ENCODE data around the gene ECHS1.
"Not testable (repeated sequence)": the region's sequence is repeated elsewhere in the genome, so short reads cannot be mapped to it uniquely, and the experiment has no call there.

The ECHS1 gene

DNA sequence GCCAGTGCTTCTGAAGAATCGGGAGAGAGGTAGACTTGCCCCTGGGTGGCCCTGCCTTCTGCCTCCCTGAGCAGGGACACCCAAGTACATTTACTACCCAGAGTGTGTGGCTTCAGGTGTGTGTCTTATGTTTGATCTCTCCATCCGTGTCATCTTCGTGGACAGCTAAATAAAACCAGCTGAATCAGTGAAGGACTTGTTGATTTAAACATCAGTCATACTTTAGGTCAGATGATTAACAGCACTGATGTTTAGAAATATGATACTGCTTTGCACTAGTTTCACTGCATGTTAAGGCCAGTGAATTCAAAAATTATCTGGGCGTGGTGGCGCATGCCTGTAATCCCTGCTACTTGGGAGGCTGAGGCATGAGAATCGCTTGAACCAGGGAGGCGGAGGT is 24.8 kb upstream of the ECHS1 start:
- no peak for DNase-seq

DNA sequence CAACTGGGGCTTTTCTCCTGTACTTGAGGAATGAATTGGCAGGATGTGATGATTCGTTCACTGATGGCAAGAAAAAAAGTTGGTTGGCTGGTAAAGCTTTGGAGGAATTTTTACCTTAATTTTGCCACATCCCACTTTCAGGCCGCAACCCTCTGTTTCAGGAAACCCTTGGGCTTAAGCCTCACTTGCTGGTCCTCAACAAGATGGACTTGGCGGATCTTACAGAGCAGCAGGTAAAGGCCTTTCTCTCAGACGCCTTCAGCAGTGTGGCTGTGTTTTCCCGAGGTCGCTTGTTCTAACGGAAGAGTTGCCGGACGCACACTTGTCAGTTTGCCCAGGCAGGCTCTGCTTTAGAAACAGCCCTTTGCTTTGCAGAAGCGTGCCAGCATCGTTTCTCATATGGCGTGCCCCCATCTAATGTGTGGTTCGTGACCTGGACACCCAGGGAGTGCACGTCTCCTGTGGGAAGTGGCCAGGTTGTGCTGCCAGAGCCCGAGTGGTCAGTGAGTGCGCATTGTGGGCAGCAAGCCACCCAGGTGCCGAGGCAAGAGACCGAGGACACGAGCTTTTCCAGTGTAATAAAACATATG is 23.0 kb upstream of the ECHS1 start:
- DNase-seq = no peak

DNA sequence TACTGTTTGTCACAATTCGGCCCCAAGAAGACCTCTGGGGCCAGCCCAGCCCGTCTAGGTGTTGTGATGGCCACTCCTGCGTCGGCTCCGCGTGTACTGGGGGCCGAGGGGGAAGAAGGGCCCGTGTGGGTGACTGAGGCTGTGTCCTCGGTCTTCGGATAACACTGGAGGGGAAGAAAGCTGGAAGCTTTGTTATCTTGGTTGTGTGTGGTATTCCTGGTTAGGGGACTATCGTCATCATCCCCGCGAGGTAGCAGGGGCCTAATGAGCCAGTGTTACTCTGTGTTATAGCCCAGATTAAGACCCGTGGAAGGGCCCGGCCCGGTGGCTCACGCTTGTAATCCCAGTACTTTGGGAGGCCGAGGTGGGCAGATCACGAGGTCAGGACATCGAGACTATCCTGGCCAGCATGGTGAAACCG is 21.7 kb upstream of the ECHS1 start:
- no peak for DNase-seq

DNA sequence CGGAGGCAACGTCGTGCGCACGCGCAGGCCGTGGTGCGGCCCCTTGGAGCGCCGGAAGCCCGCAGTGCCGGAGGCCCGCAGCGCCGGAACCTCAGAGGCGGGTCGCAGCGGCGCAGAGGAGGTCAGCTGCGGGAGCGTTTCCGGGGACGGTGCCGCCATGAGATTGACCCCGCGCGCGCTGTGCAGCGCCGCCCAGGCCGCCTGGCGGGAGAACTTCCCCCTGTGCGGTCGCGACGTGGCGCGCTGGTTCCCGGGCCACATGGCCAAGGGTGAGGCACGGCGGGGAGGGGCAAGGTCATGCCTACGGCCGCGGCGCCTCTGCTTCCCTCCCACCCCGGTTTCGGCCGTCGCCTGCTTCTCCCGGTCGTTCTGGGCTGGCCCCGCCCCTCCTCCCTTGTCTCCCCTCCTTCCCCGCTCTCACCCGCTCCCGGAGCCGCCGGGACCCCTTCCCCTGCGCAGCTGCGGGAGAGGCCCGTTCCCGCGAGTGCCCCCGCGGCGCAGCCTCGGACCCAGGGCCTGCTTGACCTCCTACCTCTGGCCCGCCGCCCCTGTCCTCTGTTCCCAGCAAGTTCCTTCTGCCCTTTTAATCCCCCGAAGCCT is 21.0 kb upstream of the ECHS1 start, which contains the start of gene MTG1:
MTG1 (plus strand) TSS at position 94 of the 600 bp plus-strand sequence; CDS start at position 158, 64 bp downstream.
- peak; percentile 96 for DNase-seq

DNA sequence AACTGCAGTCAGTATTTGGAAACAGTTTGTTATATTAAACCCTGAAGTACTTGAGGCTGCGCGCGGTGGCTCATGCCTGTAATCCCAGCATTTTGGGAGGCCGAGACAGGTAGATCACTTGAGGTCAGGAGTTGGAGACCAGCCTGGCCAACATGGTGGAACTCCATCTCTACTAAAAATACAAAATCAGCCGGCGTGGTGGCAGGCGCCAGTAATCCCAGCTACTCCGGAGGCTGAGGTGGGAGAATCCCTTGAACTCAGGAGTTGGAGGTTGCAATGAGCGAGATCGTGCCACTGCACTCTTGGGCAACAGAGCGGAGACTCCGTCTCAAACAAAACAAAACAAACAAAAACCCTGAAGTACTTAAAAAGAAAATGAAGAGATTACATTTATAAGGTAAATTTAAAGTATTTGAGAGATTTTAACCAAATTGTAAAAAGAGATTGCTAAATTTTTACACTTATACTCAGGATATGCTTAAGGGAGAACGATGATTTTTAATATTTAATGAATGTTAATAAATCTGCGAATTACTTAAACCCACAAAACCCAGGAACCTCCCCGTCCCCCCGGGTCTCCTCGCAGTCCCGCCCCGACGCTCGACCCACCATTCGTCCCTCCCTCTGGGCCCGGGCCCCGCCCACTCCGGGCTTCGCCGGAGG is 20.4 kb upstream of the ECHS1 start:
- no peak for DNase-seq

DNA sequence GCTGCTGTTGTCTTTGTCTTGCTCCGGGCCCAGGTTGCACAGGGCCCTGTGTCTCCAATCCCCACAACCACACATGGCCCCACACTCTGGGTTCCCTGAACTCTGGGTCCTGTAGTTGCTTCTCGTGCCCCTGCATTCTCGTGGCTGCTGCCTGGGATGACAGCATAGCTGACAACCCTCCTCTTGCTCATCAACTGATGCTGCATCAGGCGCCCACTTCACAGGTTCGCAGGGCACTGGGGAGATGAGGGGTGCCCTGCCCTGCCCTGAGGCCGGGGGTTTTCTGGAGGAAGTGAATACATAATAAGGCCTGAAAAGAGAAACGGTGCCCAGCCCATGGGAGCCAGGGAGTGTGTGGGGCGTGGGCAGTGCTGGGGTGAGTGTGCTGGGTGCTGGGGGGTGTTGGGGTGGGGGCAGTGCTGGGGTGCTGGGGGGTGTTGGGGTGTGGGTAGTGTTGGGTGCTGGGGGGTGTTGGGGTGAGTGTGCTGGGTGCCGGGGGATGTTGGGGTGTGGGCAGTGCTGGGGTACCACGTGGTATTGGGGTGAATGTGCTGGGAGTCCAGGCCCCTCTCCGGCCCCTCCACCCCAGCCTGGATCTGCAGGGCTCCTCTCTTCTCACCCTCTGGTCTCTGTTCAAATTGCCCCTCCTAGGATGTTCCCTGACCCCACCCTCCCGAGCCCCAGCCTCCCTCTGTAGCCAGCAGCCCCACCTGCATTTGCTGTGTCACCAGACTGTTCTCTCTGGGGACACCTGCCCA is 18.8 kb upstream of the ECHS1 start:
- no peak for DNase-seq

DNA sequence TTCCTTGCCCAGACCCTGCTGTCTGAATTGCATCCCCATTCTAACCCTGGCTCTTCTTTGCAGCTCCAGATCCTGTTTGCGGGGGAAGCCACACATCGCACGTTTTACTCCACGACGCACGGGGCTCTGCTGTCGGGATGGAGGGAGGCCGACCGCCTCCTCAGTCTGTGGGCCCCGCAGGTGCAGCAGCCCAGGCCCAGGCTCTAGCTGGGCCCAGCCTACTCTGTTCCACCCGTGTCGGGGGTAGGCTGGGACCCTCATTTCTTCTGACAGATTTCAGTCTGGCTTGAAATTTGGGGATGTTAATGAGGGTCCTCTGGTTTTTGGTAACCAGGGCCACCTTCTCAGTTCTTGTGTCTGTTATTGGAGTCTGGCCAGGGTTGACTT is 18.1 kb upstream of the ECHS1 start:
- no peak for DNase-seq

DNA sequence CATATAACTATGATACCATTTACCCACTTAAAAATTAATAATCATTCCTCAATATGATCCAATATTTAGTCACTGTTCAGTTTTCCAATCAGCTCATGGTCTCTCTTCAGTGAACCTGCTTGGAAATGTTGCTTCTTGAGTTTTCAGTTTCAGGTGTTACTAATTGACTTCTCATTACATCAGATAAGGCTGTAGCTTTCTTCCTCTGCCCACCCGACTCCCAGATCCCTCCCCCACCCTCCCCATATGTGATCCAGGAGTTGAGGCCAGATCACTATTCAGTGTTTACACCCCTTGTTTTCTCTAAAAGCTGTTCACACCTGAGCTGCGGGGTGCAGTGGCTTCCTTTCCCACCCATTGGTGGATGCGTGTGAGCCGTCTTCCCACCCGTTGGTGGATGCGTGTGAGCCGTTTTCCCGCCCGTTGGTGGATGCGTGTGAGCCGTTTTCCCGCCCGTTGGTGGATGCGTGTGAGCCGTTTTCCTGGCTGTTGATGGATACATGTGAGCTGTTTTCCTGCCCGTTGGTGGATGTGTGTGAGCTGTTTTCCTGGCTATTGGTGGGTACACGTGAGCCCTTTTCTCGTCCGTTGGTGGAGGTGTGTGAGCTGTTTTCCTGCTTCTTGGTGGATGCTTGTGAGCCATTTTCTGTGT is 17.6 kb upstream of the ECHS1 start:
- no peak for DNase-seq

DNA sequence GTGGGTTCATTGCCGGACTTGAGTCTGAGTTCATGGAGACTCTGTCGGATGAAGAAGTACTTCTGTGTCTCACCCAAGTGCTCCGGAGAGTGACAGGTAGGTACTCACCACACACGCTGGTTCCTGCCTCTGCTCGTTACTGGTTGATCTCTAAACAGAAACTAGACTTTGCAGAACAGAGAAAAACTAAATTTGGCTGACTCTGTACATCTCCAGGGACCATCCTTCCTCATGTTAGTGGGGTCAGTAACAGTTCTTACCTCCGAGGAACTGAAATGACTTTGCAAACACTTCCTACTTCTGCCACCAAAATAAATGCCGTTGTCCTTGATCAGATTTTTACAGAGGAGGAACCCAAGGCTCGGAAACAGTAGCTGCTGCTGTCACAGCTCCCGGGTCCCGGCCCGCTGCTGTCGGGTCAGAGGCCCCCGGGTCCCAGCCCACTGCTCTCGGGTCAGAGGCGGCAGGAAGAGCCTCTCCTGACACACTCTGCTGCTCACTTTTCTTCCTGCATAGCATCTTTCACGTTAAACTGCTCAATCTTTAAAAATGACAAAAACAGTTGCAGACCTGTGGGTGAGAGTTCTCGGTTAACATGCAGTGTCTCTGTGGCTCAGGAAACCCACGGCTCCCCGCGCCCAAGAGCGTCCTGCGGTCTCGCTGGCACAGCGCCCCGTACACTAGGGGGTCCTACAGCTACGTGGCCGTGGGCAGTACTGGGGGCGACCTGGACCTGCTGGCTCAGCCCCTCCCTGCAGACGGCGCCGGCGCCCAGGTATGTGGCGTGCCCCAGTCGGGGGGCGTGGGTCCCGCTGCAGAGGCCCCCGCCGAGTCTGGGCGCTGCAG is 16.0 kb upstream of the ECHS1 start:
- no peak for DNase-seq

DNA sequence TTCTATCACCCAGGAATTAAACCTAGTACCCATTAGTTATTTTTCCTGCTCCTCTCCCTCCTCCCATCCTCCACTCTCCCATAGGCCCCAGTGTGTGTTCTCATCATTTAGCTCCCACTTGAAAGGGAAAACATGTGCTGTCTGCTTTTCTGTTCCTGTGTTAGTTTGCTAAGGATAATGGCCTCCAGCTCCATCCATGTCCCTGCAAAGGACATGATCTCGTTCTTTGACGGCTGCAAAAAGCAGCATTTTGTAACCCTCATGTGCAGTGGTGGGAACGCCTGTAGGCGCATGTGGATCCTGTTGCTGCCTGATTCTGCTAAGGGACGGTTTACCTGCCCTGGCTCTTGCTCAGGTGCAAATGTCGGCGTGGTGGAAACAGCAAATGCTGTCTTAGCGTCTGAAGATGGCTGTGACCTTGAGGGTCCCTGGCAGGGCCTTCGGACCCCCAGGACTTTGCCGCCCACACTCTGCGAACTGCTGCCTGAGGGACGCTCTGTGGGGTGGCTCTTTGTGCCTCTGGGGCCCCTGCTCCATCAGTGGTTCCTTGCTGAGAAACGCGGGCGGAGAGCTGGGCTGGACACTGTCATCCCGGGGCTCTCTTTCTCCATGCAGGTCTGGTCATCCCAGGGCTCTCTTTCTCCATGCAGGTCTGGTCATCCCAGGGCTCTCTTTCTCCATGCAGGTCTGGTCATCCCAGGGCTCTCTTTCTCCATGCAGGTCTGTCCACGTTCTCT is 15.2 kb upstream of the ECHS1 start:
- DNase-seq = no peak

DNA sequence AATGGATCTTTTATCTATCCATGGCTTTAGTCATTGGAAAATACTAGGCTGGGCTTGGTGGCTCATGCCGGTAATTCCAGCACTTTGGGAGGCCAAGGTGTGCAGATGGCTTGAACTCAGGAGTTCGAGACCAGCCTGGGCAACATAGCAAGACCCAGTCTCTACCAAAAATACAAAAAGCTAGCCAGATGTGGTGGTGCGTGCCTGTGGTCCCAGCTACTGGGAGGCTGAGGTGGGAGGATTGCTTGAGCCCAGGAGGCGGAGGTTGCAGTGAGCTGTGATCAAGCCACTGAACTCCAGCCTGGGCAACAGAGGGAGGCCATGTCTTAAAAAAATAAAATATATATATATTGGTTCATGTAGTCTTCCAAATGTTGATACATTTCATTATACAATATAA is 13.8 kb upstream of the ECHS1 start:
- DNase-seq = not testable (repeated sequence)

DNA sequence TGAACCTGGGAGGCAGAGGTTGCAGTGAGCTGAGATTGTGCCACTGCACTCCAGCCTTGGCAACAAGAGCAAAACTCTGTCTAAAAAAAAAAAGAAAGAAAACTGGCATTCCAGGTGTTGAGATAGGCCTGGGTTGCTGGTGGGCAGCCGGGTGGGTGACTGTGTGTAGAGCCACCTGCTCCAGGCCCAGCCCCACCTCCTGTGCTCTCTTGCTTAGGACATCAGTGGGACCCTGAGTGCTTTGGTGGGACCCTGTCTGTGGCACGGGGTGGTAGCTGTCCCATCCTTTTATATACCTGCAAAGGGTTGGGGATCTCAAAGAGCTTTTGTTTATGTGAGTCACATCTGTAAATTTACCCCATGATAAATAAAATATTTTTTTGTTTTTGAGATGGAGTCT is 12.1 kb upstream of the ECHS1 start:
- DNase-seq = no peak

DNA sequence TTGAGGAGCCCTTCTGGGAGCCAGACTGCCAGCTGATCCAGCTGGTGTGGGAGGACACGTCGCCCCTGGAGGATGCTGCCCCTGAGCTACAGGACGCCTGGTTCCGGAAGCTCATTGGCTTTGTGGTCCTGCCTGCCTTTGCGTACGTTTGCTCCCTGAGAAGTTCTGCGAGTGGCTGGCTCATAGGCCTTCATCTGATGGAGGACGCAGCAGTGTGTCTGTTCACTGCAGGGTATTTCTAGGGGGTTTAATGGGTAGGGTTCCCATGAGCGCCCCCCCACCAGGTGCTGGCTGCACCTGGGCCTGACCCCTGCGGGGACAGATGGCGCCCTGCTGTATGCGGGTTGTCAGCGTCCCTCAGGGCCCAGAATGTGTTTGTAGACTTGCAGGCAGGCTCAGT is 10.9 kb upstream of the ECHS1 start:
- no peak for DNase-seq

DNA sequence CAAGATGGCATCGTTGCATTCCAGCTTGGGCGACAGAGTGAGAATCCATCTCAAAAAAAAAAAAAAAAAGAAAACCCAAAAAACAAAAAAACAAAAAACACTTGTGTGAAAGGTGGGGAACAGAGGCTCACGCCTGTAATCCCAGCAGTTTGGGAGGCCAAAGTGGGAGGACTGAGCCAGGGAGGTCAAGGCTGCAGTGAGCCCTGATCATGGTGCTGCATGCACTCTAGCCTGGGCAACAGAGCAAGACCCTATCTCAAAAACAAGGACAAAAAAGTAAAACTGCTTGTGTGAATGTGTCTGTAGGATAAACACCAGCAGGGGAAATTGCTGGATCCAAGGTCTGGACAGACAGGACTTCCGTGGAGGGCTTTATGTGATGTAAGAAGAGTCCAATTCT is 10.4 kb upstream of the ECHS1 start:
- DNase-seq = no peak

DNA sequence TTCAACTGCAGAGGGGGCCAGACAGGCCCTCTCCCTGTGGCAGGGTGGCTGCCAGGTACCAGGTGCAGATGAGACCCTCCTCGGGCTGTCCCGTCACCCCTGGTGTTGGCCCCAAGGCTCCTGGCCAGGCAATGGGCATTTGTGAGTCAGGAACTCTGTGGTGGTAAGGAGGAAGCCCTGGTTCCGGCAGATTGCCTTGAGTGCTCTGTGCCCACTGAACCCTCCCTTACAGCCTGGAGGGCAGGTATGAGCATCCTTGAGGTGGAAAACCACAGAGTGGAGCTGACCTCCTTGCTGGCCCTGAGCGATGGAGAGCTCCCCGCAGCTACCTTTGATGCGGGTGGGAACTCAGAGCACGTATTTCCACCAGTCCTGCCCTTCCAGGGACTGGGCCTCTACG is 7.9 kb upstream of the ECHS1 start:
- no peak for DNase-seq

DNA sequence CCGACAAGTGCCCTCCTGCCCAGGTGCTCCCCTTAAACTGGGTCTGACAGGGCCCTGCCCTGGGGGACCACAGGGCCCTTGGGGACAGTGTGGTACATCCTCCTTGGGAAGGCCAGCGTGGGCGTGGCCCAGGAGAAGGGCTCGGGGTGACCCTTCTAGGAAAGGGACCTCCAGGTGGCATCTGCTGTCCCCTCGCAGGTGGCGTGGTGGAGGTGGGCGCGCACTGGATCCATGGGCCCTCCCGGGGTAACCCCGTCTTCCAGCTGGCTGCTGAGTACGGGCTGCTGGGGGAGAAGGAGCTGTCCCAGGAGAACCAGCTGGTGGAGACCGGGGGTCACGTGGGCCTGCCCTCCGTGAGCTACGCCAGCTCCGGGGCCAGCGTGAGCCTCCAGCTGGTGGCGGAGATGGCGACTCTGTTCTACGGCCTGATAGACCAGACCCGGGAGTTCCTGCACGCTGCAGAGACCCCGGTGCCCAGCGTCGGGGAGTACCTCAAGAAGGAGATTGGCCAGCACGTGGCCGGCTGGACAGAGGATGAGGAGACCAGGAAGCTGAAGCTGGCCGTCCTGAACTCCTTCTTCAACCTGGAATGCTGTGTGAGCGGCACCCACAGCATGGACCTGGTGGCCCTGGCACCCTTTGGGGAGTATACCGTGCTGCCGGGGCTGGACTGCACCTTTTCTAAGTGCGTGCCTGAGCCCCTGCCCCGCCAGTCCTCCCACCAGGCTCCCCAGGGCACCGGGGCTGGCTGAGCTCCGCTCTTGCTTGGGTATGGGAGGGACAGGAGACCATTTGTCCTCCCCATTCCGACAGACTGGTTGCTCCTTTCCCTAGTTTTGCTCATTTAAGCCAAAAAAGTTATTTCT is 6.9 kb upstream of the ECHS1 start:
- no peak for DNase-seq

DNA sequence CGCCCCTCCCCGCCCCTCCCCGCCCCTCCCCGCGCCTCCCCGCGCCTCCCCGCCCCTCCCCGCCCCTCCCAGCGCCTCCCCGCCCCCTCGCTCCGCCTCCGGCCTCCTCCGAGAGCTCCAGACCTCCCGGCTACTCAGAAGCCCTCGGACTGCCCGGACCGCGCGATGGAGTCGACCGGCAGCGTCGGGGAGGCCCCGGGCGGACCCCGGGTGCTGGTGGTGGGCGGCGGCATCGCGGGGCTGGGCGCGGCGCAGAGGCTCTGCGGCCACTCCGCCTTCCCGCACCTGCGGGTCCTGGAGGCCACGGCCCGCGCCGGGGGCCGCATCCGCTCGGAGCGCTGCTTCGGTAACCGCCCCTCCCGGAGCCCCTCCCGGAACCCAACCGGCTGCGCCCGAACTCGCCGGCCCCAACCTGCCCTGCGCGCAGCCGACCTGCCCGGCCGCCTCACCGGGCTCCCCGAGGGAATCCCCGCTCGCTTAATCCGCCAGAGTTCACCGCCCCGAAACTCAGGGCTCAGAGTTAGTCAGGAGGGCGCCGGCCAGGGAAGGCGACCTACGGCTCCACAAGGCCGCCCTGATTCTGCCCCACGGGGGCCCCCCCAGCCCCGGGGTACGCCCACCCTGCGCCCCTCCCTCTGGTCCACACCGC is 6.1 kb upstream of the ECHS1 start, which contains the start of gene PAOX:
PAOX (plus strand) TSS at position 111 of the 649 bp plus-strand sequence; CDS start at position 166, 55 bp downstream.
- peak; percentile 62 for DNase-seq

DNA sequence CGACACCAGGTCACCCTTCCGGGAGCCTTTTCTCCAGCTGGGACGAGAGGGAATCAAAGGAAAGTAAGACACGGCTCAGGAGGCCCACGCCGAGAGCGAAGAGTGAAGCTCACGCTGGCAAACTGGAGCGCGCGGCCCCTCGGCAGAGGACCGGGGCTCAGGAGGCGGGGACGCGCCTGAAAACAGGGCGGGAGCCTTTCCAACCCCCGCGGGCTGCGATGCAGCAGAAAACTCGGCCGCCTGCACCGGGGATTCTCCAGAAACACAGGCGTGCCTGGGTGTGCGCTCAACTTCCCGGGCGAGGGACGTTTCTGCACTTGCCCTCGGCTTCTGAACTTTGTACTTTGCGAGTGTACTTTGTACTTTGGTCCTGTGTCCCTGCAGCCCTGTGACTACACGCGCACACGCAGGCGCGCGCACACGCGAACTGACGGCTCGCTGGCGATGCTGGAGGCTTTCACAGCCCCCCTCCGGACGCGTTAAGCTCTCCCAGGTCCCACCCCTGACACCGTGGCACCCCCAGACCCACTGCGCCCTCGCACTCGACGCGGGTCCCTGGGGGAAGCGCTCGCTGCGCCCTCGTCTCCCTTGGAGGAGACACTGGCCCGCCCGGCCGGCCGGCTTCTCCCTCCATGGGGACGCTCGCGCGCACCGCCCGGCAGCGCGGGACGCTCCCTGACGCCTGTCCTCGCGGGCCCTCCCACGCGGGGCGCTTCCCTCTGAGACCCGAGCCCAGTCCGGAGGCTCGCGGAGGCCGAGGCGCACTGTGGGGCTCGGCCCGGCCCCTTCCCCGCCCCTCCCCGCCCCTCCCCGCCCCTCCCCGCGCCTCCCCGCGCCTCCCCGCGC is 5.3 kb upstream of the ECHS1 start:
- DNase-seq = peak; percentile 51

DNA sequence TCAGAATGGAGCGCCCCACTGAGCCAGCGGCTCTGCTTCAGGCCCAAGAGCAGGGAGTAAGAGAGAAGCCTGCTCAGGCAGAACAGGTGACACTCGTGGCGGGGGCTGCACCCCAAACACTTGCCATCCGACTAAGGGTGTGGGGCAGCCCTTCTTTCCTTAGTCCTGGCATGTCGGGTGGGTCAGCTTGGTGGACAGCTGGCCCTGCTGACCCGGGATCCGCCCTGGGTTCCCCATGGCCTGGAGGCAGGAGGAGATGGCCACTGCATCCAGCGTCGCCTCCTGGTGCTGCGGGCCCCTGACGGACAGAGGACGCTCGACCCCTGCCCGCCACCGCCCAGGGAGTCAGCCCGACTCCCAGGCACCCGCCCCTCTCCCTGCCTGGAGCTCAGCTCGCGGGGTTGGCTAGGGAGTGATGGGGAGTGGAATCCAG is 4.7 kb upstream of the ECHS1 start:
- DNase-seq = no peak
